ENCODE results near the gene ANAPC2. TPM values are rescaled to one million over a fixed set of nuclear protein-coding genes. Genes with fewer than 3 reads are reported as not detected.

ANAPC2 gene
- total and polyA plus RNA-seq, 2 of the 4 experiments (the other 2 are of a cell fraction), result 9.3 to 29.5 TPM

- peak; percentile 19; the same call in 1 of the 2 replicates for ATAC-seq (ENCODE audit: low read depth)
- TF ChIP-seq RAD21 (IDR thresholded peaks at IDR 0.05; ENCODE audit: low read length), result no peak
- TF ChIP-seq FOS (IDR thresholded peaks at IDR 0.05; ENCODE audit: low read depth, low read length), result no peak
- TF ChIP-seq CTCF (conservative IDR thresholded peaks at IDR 0.05; ENCODE audit: low read depth, low read length), result no peak
- TF ChIP-seq RCOR1 (IDR thresholded peaks at IDR 0.05; ENCODE audit: insufficient replicate concordance, low read length), result no peak
- no peak for TF ChIP-seq MXI1 (IDR thresholded peaks at IDR 0.05; ENCODE audit: borderline replicate concordance, low read depth, low read length)
- TF ChIP-seq RFX5 (IDR thresholded peaks at IDR 0.05; ENCODE audit: low read depth, low read length), result no peak
- no peak for TF ChIP-seq NFE2L2 (IDR thresholded peaks at IDR 0.05; ENCODE audit: low read depth, low read length)
- no peak for TF ChIP-seq USF2 (IDR thresholded peaks at IDR 0.05; ENCODE audit: low read depth, low read length)
- no peak for TF ChIP-seq SMC3 (IDR thresholded peaks at IDR 0.05; ENCODE audit: low read depth, low read length)
- TF ChIP-seq MAFK (IDR thresholded peaks at IDR 0.05; ENCODE audit: low read depth, low read length), result no peak
- no peak for TF ChIP-seq CHD1 (IDR thresholded peaks at IDR 0.05; ENCODE audit: low read depth, low read length)
- TF ChIP-seq BHLHE40 (IDR thresholded peaks at IDR 0.05; ENCODE audit: low read depth, low read length), result no peak
- no peak for TF ChIP-seq CEBPB (IDR thresholded peaks at IDR 0.05; ENCODE audit: low read depth, low read length)
- TF ChIP-seq ELK1 (IDR thresholded peaks at IDR 0.05; ENCODE audit: borderline replicate concordance, low read depth, low read length), result no peak
- no peak for TF ChIP-seq POLR2A (IDR thresholded peaks at IDR 0.05; ENCODE audit: low read depth, low read length)
Observed at GRCh38 chr9:137167747-137168572, 20.4 kb downstream of the ANAPC2 start.

More at GRCh38 chr9:137167747-137168572, 20.4 kb downstream of the ANAPC2 start:
- in situ Hi-C loops (cut with MboI; ENCODE audit: low sequenced_read_pairs), result no loop called here
- WGBS, 2 experiments (ENCODE audit: extremely low coverage in 2 of 2, insufficient read length in 1 of 2), result 10% methylated on average over 9 of the region's 57 CpGs; no CpG with 5 or more reads in 1 of the 2 experiments
- no peak overlapping the region for H2BK15ac ChIP-seq (ENCODE audit: low read depth, low read length)
- H4K8ac ChIP-seq (ENCODE audit: low read depth in 2 of 2, low read length in 2 of 2), result no peak overlapping the region
- H3K4ac ChIP-seq (ENCODE audit: low read depth, low read length), result no peak overlapping the region
- no peak overlapping the region for H3K4me2 ChIP-seq (ENCODE audit: low read depth, low read length)
- no peaks in the 10 kb centered on the region for H3K9me3 ChIP-seq (ENCODE audit: control insufficient read depth, insufficient read depth, low read length)
- no peaks in the 10 kb centered on the region for H4K20me1 ChIP-seq (ENCODE audit: insufficient read depth, low read length)
- dilution Hi-C loops (cut with HindIII; ENCODE audit: low sequenced_read_pairs, unreplicated experiment), result no loop called here
- H2BK20ac ChIP-seq (ENCODE audit: low read depth, low read length), result no peak overlapping the region
- H4K91ac ChIP-seq (ENCODE audit: insufficient read depth, low read depth, low read length), result no peak overlapping the region
- no peak overlapping the region for H2BK5ac ChIP-seq (ENCODE audit: low read depth, low read length, poor library complexity, severe bottlenecking)
- H3K14ac ChIP-seq (replicated peaks; ENCODE audit: low read depth, low read length), result no peak overlapping the region
- BruUV-seq (replicated peaks), result no TSS peak
- no peaks in the 10 kb centered on the region for H3K79me1 ChIP-seq (ENCODE audit: low read depth in 1 of 2, low read length in 2 of 2)
- H2AFZ ChIP-seq (replicated peaks; ENCODE audit: low read length, poor library complexity), result no peak overlapping the region
- no peak overlapping the region for H3K18ac ChIP-seq (ENCODE audit: low read depth, low read length)
- no peak overlapping the region for H2AK9ac ChIP-seq (replicated peaks; ENCODE audit: low read depth, low read length, poor library complexity)
- no peaks in the 10 kb centered on the region for H3K36me3 ChIP-seq (ENCODE audit: control insufficient read depth, insufficient read depth, low read length)
- no peak overlapping the region for H2AK5ac ChIP-seq (ENCODE audit: low read depth, low read length)
- H3K27ac ChIP-seq (ENCODE audit: insufficient read depth, low read length), result no peak overlapping the region
- H3K9me1 ChIP-seq (ENCODE audit: insufficient read depth, low read length), result no peaks in the 10 kb centered on the region
- no peak overlapping the region for H3K56ac ChIP-seq (ENCODE audit: extremely low read depth, insufficient read depth, low read length)
- intact Hi-C loops (cut with micrococcal nuclease), result no loop called here
- H3K27me3 ChIP-seq (ENCODE audit: control insufficient read depth, insufficient read depth, low read length), result peaks cover 88% of the 10 kb centered on the region
- H4K5ac ChIP-seq (ENCODE audit: low read depth, low read length), result no peak overlapping the region
- DNase-seq, result no peak
- H3K9ac ChIP-seq (ENCODE audit: low read depth, low read length), result no peak overlapping the region
- H2BK120ac ChIP-seq (ENCODE audit: low read depth, low read length), result no peak overlapping the region
- no peak overlapping the region for H3K4me3 ChIP-seq (ENCODE audit: insufficient read depth, low read depth, low read length)
- no peak overlapping the region for H3K23ac ChIP-seq (ENCODE audit: low read depth, low read length)
- CTCF ChIA-PET, result no interaction called here
- POLR2A ChIA-PET (ENCODE audit: unreplicated experiment), result no interaction called here
- H3K4me1 ChIP-seq (ENCODE audit: control insufficient read depth, insufficient read depth, low read length), result peaks cover 4% of the 10 kb centered on the region; the same call in 1 of the 2 replicates
